ENCODE measurements around the gene VPS8.

VPS8 gene

DNA sequence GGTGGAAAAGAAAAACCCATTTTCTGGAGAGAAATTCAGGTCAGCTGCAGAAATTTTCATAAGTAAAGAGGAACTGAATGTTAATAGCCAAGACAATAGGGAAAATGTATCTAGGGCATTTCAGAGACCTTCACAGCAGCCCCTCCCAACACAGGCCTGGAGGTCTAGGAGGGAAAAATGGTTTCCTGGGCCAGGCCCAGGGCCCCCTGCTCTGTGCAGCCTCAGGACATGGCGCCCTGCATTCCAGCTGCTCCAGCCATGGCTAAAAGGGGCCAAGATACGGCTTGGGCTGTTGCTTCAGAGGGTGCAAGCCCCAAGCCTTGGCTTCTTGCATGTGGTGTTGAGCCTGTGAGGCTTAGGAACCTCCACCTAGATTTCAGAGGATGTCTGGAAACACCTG is 248.7 kb downstream of the VPS8 start:
- Histone ChIP-seq H2AFZ (ENCODE audit: low read length) (no peak overlapping the region), H3K4me2 (ENCODE audit: low read length) (no peak overlapping the region)
- TF ChIP-seq, protein P1, sequence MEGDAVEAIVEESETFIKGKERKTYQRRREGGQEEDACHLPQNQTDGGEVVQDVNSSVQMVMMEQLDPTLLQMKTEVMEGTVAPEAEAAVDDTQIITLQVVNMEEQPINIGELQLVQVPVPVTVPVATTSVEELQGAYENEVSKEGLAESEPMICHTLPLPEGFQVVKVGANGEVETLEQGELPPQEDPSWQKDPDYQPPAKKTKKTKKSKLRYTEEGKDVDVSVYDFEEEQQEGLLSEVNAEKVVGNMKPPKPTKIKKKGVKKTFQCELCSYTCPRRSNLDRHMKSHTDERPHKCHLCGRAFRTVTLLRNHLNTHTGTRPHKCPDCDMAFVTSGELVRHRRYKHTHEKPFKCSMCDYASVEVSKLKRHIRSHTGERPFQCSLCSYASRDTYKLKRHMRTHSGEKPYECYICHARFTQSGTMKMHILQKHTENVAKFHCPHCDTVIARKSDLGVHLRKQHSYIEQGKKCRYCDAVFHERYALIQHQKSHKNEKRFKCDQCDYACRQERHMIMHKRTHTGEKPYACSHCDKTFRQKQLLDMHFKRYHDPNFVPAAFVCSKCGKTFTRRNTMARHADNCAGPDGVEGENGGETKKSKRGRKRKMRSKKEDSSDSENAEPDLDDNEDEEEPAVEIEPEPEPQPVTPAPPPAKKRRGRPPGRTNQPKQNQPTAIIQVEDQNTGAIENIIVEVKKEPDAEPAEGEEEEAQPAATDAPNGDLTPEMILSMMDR (IDR thresholded peaks at IDR 0.05; ENCODE audit: low read length): no peak
- TF ChIP-seq EZH2 (IDR thresholded peaks at IDR 0.05; ENCODE audit: borderline replicate concordance, low read length): no peak

DNA sequence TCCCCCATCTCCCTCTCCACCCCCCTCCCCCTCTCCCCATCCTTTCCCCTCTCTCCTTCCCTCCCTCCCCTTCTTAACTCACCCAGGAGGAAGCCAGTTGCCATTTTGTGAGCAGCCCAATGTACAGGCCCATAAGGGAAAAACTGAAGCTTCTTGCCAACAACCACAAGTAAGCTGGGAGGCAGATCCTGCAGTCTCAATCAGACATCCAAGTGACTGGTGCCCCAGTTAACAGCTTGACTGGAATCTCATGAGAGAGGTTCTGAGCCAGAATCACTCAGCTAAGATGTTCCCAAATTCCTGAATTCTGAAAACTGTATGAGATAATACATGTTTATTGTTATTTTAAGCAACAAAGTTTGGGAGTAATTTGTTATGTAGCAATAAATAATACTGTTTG is 250.2 kb downstream of the VPS8 start:
- H3K4me3 ChIP-seq (ENCODE audit: low read depth, low read length, poor library complexity, severe bottlenecking): no peak overlapping the region
- no peak overlapping the region for H2AFZ ChIP-seq (ENCODE audit: low read length)
- H3K4me1 ChIP-seq (ENCODE audit: insufficient read depth, low read length, severe bottlenecking): no peaks in the 10 kb centered on the region
- H3K79me2 ChIP-seq (ENCODE audit: insufficient read depth, low read length): no peaks in the 10 kb centered on the region
- no peak overlapping the region for H3K9ac ChIP-seq (ENCODE audit: low read length)
- H3K27me3 ChIP-seq (ENCODE audit: insufficient read depth, low read length): peaks cover 2% of the 10 kb centered on the region; the same call in 1 of the 2 replicates
- H3K9me2 ChIP-seq (ENCODE audit: low read depth, low read length): no peaks in the 10 kb centered on the region
- no peaks in the 10 kb centered on the region for H3F3A ChIP-seq (ENCODE audit: insufficient read depth, low read length)
- no peak overlapping the region for H3K4me2 ChIP-seq (ENCODE audit: low read length)
- H4K20me1 ChIP-seq (ENCODE audit: insufficient read depth, low read length): no peaks in the 10 kb centered on the region
- TF ChIP-seq, protein P1 (IDR thresholded peaks at IDR 0.05; ENCODE audit: low read length): no peak
- TF ChIP-seq EZH2 (IDR thresholded peaks at IDR 0.05; ENCODE audit: borderline replicate concordance, low read length): no peak
- H3K36me3 ChIP-seq (ENCODE audit: insufficient read depth, low read length): no peaks in the 10 kb centered on the region
- no peak overlapping the region for H3K27ac ChIP-seq (ENCODE audit: low read depth, low read length, poor library complexity, severe bottlenecking)
- H3K9me3 ChIP-seq (ENCODE audit: low read length): peaks cover 8% of the 10 kb centered on the region; the same call in 1 of the 2 replicates

More for the DNA sequence above, 248.7 kb downstream of the VPS8 start:
- Histone ChIP-seq H3K9ac (ENCODE audit: low read length) (no peak overlapping the region), H3K4me3 (ENCODE audit: low read depth, low read length, poor library complexity, severe bottlenecking) (no peak overlapping the region), H3K9me2 (ENCODE audit: low read depth, low read length) (no peaks in the 10 kb centered on the region), H3K79me2 (ENCODE audit: insufficient read depth, low read length) (no peaks in the 10 kb centered on the region), H3K36me3 (ENCODE audit: insufficient read depth, low read length) (no peaks in the 10 kb centered on the region), H3K27me3 (ENCODE audit: insufficient read depth, low read length) (no peaks in the 10 kb centered on the region), H3K27ac (ENCODE audit: low read depth, low read length, poor library complexity, severe bottlenecking) (no peak overlapping the region), H3K4me1 (ENCODE audit: insufficient read depth, low read length, severe bottlenecking) (no peaks in the 10 kb centered on the region), H3K9me3 (ENCODE audit: low read length) (peaks cover 8% of the 10 kb centered on the region), H4K20me1 (ENCODE audit: insufficient read depth, low read length) (no peaks in the 10 kb centered on the region), H3F3A (ENCODE audit: insufficient read depth, low read length) (no peaks in the 10 kb centered on the region)

DNA sequence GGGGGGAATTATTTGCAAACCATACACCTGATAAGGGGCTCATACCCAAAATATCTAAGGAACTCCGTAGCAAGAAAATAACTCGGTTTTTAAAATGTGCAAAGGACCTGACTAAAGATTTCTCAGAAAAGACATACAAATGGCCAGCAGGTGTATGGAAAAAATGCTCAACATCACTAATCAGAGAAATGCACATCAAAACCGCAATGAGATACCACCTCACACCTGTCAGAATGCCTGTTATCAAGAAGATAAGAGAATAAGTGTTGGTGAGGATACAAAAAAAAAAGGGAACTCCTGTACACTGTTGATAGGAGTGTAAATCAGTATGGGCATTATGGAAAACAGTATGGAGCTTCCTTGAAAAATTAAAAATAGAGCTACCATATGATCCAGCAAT is 251.5 kb downstream of the VPS8 start:
- Histone ChIP-seq H3K9me3 (ENCODE audit: low read length) (peaks cover 8% of the 10 kb centered on the region; the same call in 1 of the 2 replicates), H3K4me3 (ENCODE audit: low read depth, low read length, poor library complexity, severe bottlenecking) (no peak overlapping the region), H3K79me2 (ENCODE audit: insufficient read depth, low read length) (no peaks in the 10 kb centered on the region), H3K9me2 (ENCODE audit: low read depth, low read length) (no peaks in the 10 kb centered on the region), H3K4me1 (ENCODE audit: insufficient read depth, low read length, severe bottlenecking) (no peaks in the 10 kb centered on the region), H3K27ac (ENCODE audit: low read depth, low read length, poor library complexity, severe bottlenecking) (no peak overlapping the region), H3F3A (ENCODE audit: insufficient read depth, low read length) (no peaks in the 10 kb centered on the region), H3K36me3 (ENCODE audit: insufficient read depth, low read length) (no peaks in the 10 kb centered on the region), H4K20me1 (ENCODE audit: insufficient read depth, low read length) (no peaks in the 10 kb centered on the region), H3K9ac (ENCODE audit: low read length) (no peak overlapping the region), H3K4me2 (ENCODE audit: low read length) (no peak overlapping the region), H3K27me3 (ENCODE audit: insufficient read depth, low read length) (peaks cover 3% of the 10 kb centered on the region; the same call in 1 of the 2 replicates), H2AFZ (ENCODE audit: low read length) (no peak overlapping the region)
- TF ChIP-seq, protein P1 (IDR thresholded peaks at IDR 0.05; ENCODE audit: low read length): no peak
- TF ChIP-seq EZH2 (IDR thresholded peaks at IDR 0.05; ENCODE audit: borderline replicate concordance, low read length): no peak

Data from OCI-LY1 (cell line).